K562 (cell line): ENCODE results near the gene TMEM139. TPM values are rescaled to one million over a fixed set of nuclear protein-coding genes. Genes with fewer than 3 reads are reported as not detected.

Experiments
- CTCF ChIP-seq, 3 experiments: IDR thresholded peaks in 2 of 3; conservative IDR thresholded peaks in 1 of 3; 2 replicates each; pipeline ENCODE4 v1.5.1; 2011 to 2012; ENCODE audit warnings: low read length in 3 of 3, mild to moderate bottlenecking in 3 of 3, control low read depth in 2 of 3, improper control_type of control experiment in 1 of 3, inconsistent platforms in 1 of 3, low read depth in 1 of 3, mixed read lengths in 1 of 3, moderate library complexity in 1 of 3; ENCODE audit not compliant: insufficient read depth in 2 of 3
- KLF16 ChIP-seq: IDR thresholded peaks from 2 replicates; pipeline ENCODE4 v1.6.1; 2016; ENCODE audit warnings: antibody characterized with exemption
- LEF1 ChIP-seq: fragments of 450-650 bp; IDR thresholded peaks from 2 replicates; pipeline ENCODE4 v1.6.1; 2016; ENCODE audit warnings: mild to moderate bottlenecking
- MGA ChIP-seq: fragments of 450-650 bp; IDR thresholded peaks from 2 replicates; pipeline ENCODE4 v1.6.1; 2016; ENCODE audit warnings: mild to moderate bottlenecking, moderate library complexity
- RBM14 ChIP-seq: fragments of 200-400 bp; formaldehyde crosslinking; IDR thresholded peaks from 2 replicates; pipeline ENCODE4 v1.6.1; 2018; ENCODE audit warnings: low read depth, mild to moderate bottlenecking, low read length, moderate library complexity, borderline replicate concordance; ENCODE audit not compliant: insufficient read depth
- SNIP1 ChIP-seq: fragments of 450-650 bp; IDR thresholded peaks from 2 replicates; pipeline ENCODE4 v1.7.1; 2017; ENCODE audit warnings: low read depth, mild to moderate bottlenecking
- STAG1 ChIP-seq: sonication (generic); formaldehyde crosslinking; IDR thresholded peaks from 2 replicates; pipeline ENCODE4 v1.5.0; 2020; ENCODE audit warnings: missing genetic modification reagents, borderline replicate concordance
- ZBTB1 ChIP-seq: sonication (generic); formaldehyde crosslinking; IDR thresholded peaks from 2 replicates; pipeline ENCODE4 v1.8.1; 2023; ENCODE audit warnings: missing genetic modification reagents, low read depth, mild to moderate bottlenecking, borderline replicate concordance
- ZKSCAN8 ChIP-seq: fragments of 200-800 bp; sonication (Bioruptor generic); IDR thresholded peaks from 2 replicates; pipeline ENCODE4 v1.6.1; 2016; ENCODE audit warnings: missing genetic modification characterization, missing compliant biosample characterization
- polyA plus RNA-seq, 8 experiments: library from polyadenylated mRNA; depleted of rRNA in 4 of 8; stranded (reverse) in 5 of 8; unstranded in 3 of 8; fragments of >200 nt; fragmentation: Nextera tagmentation in 2 of 8; fragmentation: Illumina TruSeq in 1 of 8; extraction: Ambion mirVana in 2 of 8; extraction: Trizol in 1 of 8; gene quantifications; 2 replicates each; pipeline versions ENCODE4 v1.2.1 to v1.2.3, GENCODE V29; 2011 to 2014; ENCODE audit warnings: inconsistent platforms in 1 of 8, missing spikeins in 1 of 8
- total RNA-seq, 7 experiments: library from RNA; depleted of rRNA in 6 of 7; stranded (reverse); fragments of >200 nt in 6 of 7; fragmentation: Illumina TruSeq in 2 of 7; extraction: Trizol in 2 of 7; gene quantifications; 2 replicates each; pipeline versions ENCODE4 v1.2.1 to v1.2.3, GENCODE V29; 2011 to 2021; ENCODE audit warnings: low replicate concordance in 1 of 7
- TF ChIP-seq, protein P1 (sequence below), 2 experiments: fragments of 450-650 bp; conservative IDR thresholded peaks; 2 replicates each; pipeline ENCODE4 v1.6.1; 2017; ENCODE audit warnings: mild to moderate bottlenecking in 2 of 2, moderate library complexity in 2 of 2

TMEM139 gene
- total and polyA plus RNA-seq, 9 of the 15 experiments (the other 6 are each of a cell fraction or from before 2014, with no cell fraction given), result 0.27 to 1.8 (median 0.79) TPM

- TF ChIP-seq RBM14 (no peak), ZBTB1 (CRISPR knock-in tag) (no peak), MGA (peak; percentile 83), STAG1 (CRISPR knock-in tag) (no peak), KLF16 (no peak), LEF1 (no peak), SNIP1 (no peak), ZKSCAN8 (CRISPR knock-in tag) (no peak), CTCF (IDR thresholded peaks at IDR 0.05 in 2 of 3, conservative IDR thresholded peaks at IDR 0.05 in 1 of 3; ENCODE audit: insufficient read depth in 2 of 3, low read depth in 1 of 3, low read length in 3 of 3) (0 out of 6 replicates have a peak, but pooled peaks of 1 of the 3 experiments have one; percentile 0)
- TF ChIP-seq, protein P1, sequence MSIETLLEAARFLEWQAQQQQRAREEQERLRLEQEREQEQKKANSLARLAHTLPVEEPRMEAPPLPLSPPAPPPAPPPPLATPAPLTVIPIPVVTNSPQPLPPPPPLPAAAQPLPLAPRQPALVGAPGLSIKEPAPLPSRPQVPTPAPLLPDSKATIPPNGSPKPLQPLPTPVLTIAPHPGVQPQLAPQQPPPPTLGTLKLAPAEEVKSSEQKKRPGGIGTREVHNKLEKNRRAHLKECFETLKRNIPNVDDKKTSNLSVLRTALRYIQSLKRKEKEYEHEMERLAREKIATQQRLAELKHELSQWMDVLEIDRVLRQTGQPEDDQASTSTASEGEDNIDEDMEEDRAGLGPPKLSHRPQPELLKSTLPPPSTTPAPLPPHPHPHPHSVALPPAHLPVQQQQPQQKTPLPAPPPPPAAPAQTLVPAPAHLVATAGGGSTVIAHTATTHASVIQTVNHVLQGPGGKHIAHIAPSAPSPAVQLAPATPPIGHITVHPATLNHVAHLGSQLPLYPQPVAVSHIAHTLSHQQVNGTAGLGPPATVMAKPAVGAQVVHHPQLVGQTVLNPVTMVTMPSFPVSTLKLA (conservative IDR thresholded peaks at IDR 0.05), result peak; percentile 57 to 88
Observed at GRCh38 chr7:143263266-143264195, 21.2 kb upstream of the TMEM139 start, which contains the start of gene GSTK1 (continued).
